GM12865 (cell line): Measurements from ENCODE around the gene CALD1.
"Not testable (repeated sequence)": the region's sequence is repeated elsewhere in the genome, so short reads cannot be mapped to it uniquely, and the experiment has no call there.

Source experiments
- DNase-seq: peaks from one replicate; pipeline ENCODE4 v3.0.0; 2010; ENCODE audit warnings: low read depth
- H3K4me3 ChIP-seq: 2 replicates; pipeline ENCODE4 v1.5.1; 2011; ENCODE audit warnings: mild to moderate bottlenecking, low read depth, low read length, control low read depth
- TF ChIP-seq, protein P1 (sequence below): IDR thresholded peaks from 2 replicates; pipeline ENCODE4 v1.5.1; 2011; ENCODE audit warnings: low read length, control low read depth, low read depth, inconsistent platforms; ENCODE audit not compliant: insufficient read depth; ENCODE audit errors: missing control alignments

CALD1 gene

DNA sequence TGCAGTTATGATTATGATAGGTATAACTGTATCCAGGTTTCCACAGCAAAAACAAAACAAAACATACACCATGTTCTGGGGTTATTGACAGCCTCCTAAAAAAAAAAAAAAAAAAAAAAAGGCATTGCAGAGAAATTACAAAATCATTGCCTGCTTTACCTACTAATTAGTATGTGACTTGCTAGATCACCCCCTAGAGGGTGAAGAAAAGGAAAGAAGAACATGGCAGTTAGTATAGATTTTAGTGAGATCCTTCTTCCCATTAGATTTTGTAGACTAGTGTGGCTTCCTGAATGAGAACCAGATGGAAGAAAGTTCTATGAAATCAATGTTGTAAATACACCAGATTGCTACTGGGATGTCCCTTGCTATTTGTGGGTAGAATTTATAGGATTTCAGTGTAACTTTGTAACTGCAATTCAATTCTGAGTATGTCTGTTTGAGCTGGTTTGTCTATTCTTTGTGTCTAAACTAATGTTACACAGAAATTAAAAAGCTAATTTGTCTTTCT lies 182.9 kb downstream of the CALD1 start:
- DNase-seq: no peak
- TF ChIP-seq, protein P1, sequence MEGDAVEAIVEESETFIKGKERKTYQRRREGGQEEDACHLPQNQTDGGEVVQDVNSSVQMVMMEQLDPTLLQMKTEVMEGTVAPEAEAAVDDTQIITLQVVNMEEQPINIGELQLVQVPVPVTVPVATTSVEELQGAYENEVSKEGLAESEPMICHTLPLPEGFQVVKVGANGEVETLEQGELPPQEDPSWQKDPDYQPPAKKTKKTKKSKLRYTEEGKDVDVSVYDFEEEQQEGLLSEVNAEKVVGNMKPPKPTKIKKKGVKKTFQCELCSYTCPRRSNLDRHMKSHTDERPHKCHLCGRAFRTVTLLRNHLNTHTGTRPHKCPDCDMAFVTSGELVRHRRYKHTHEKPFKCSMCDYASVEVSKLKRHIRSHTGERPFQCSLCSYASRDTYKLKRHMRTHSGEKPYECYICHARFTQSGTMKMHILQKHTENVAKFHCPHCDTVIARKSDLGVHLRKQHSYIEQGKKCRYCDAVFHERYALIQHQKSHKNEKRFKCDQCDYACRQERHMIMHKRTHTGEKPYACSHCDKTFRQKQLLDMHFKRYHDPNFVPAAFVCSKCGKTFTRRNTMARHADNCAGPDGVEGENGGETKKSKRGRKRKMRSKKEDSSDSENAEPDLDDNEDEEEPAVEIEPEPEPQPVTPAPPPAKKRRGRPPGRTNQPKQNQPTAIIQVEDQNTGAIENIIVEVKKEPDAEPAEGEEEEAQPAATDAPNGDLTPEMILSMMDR: no peak
- H3K4me3 ChIP-seq: no peak overlapping the region

GRCh38 chr7:134963036-134963435 lies 183.6 kb downstream of the CALD1 start:
- H3K4me3 ChIP-seq: no peak overlapping the region

DNA sequence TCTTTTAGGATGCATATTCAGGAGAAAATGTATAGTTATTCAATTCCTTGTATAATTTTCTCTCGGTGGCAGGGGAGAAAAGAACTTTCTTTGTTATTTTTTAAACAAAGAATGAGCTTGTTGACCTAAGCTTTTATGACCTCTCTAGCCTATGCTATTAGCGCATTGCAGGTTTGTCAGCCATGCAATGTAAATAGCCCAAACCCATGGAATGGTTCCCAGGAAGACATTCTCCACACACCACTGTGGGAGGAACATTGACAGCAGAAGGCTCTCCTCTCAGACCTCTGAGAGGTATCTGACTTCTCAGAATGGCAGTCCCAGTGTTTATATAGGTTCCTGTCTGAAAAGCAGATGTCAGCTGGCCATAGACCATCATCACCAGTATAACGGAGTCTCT lies 187.3 kb downstream of the CALD1 start:
- TF ChIP-seq, protein P1: no peak
- H3K4me3 ChIP-seq: no peak overlapping the region
- no peak for DNase-seq

More at GRCh38 chr7:134963036-134963435, 183.6 kb downstream of the CALD1 start:
- no peak for DNase-seq
- TF ChIP-seq, protein P1: no peak

DNA sequence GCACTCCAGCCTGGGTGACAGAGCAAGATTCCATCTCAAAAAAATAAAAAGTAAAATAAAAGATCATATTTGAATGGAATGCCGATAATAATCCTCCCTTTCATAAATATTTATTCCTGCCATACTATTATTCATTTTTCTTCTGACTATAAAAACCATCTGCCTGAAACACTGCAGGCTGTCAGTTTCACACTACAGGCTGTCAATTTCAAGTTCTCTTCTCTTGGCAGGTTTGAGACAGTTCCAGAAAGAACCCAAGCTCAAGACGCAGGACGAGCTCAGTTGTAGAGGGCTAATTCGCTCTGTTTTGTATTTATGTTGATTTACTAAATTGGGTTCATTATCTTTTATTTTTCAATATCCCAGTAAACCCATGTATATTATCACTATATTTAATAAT lies 188.7 kb downstream of the CALD1 start:
- H3K4me3 ChIP-seq: no peak overlapping the region
- no peak for DNase-seq
- TF ChIP-seq, protein P1: no peak

- not testable (repeated sequence) for H3K4me3 ChIP-seq, DNase-seq
Observed at GRCh38 chr7:134981645-134982044, 202.2 kb downstream of the CALD1 start.

- H3K4me3 ChIP-seq: peak overlapping the region; percentile 86
- no peak for DNase-seq
- TF ChIP-seq, protein P1: peak; percentile 27
Observed at GRCh38 chr7:134985894-134986362, 206.5 kb downstream of the CALD1 start.

DNA sequence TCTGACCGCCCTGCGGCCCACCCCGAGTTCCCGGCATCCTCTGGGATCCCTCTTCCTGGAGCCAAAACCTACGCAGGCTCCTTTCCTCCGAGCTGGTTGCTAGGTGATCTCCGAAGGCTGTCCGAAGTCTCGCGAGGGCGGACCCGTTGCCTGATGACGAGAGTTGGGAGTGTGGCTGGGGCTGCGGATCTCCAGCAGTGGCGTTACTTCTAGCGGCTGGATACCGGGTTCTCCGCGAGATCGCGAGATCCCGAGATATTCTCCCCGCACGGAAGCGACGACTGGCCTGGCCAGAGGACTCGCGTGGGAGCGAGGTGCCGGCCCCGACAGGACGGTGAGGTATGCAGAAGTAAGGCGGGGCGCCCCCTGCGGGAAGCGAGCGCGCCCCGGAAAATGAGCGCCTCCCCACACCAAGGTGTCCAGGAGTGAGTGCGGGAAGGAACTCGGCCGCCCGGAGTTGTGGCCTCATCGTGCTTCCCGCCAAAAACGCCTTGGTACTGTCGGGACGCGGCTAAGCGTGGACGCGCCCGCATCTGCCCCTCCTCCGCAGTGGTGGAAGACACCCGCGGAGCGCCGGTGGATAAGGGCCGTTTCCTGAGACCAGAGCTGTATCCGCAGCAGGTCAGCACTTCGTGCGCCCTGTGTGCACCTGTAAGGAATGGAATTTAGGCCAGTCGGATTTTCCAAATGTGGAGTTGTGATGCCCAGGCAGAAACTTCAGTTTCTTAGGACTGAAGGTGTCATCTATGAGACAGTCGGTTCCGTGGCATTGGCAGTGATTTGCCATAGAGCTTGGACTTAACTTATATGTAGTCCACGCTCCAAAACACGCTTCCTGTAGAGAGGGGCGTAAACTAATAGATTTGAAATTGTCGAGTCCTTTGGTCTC lies 207.2 kb downstream of the CALD1 start, which contains the start of gene AGBL3:
Gene AGBL3 (plus strand): TSS at position 146 of the 889 bp plus-strand sequence. CDS start 1,426 bp downstream, outside the sequence.
- peak; percentile 96 for DNase-seq
- TF ChIP-seq, protein P1: peak; percentile 69
- H3K4me3 ChIP-seq: peak within 1 kb of the TSS; percentile 86
